GM12872 (cell line): ENCODE data around the gene SPEN.

Experiments used
- TF ChIP-seq, protein P1 (sequence below): IDR thresholded peaks from 3 replicates; pipeline ENCODE4 v1.5.1; 2011; ENCODE audit warnings: low read depth, mild to moderate bottlenecking, low read length, moderate library complexity; ENCODE audit not compliant: insufficient read depth

Gene SPEN

DNA sequence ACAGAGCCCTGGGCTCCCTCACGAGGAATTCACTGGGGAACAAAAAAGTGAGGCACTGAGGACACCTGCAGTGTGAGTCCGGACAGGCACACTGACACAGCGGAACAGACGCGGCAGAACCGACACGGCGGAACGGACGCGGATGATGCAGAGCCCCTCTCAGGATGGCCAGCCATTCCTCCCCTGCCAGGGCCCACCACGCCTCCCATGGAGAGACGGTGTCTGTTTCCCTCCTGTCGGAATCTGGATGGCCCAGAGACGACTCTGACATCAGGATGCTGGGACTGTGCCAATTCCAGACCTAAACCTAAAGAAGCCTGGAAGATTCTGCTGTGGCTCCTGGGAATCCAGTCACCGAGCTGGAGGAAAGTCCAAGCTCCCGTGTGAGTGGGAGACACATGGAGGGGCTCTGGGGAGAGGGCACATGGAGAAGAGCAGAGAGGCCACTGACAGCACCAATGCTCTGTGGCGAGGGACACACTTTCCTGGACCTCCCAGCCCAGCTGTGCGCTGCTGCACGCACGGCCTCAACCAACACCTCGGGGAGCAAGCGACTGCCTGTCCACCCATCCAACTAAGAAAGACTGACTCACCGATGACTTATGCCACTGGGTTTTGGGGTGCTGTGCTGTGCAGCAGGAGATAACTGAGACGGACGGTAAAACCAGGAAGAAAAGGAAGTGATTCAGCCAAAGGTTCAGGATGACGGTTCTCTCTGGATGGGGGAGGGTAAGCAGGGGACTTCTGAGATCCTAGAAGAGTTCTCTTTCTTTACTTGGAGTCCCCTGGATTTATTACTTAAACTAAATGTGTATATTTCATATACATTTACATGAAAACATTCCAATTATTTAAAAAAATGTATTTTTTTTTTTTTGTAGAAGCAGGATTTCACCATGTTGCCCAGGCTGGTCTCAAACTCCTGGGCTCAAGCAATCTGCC, 105.1 kb downstream of the SPEN start:
- TF ChIP-seq, protein P1, sequence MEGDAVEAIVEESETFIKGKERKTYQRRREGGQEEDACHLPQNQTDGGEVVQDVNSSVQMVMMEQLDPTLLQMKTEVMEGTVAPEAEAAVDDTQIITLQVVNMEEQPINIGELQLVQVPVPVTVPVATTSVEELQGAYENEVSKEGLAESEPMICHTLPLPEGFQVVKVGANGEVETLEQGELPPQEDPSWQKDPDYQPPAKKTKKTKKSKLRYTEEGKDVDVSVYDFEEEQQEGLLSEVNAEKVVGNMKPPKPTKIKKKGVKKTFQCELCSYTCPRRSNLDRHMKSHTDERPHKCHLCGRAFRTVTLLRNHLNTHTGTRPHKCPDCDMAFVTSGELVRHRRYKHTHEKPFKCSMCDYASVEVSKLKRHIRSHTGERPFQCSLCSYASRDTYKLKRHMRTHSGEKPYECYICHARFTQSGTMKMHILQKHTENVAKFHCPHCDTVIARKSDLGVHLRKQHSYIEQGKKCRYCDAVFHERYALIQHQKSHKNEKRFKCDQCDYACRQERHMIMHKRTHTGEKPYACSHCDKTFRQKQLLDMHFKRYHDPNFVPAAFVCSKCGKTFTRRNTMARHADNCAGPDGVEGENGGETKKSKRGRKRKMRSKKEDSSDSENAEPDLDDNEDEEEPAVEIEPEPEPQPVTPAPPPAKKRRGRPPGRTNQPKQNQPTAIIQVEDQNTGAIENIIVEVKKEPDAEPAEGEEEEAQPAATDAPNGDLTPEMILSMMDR = no peak

GRCh38 chr1:15953294-15953771, 105.8 kb downstream of the SPEN start:
- TF ChIP-seq, protein P1 = no peak

- TF ChIP-seq, protein P1 = no peak
Observed at GRCh38 chr1:15953791-15954241, 106.3 kb downstream of the SPEN start.

- TF ChIP-seq, protein P1 = no peak
Observed at GRCh38 chr1:15954316-15954715, 106.8 kb downstream of the SPEN start.

GRCh38 chr1:15955552-15955951, 108.0 kb downstream of the SPEN start:
- TF ChIP-seq, protein P1 = no peak

DNA sequence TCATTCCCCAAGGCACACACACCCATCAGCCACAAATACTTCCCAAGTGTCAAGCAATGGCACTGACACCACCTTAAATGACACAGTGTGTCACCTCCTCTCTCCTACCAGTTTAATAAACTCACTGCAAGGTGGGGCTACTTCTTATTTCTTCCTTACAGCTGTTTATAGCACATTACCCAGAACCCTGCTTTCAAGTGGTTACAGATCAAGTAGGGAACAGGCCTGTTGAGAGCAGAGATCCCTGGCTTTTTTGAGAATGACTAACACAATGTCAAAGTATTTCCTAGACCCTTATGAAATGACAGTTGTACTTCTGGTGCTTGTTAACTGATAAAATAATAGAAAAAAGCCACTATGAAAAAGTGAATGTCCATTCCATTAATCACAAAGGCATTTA, 108.6 kb downstream of the SPEN start:
- TF ChIP-seq, protein P1 = no peak

- TF ChIP-seq, protein P1 = peak; percentile 41; the same call in 2 of the 3 replicates
Observed at GRCh38 chr1:15957221-15958095, 110.0 kb downstream of the SPEN start.
